Measurements from ENCODE around the gene NID1. TPM values are rescaled to one million over a fixed set of nuclear protein-coding genes. Genes with fewer than 3 reads are reported as not detected.

NID1 gene
- total and polyA plus RNA-seq, 2 donors (not counting 3 experiments of a cell fraction or from before 2014, with no cell fraction given) = 87.0 to 109 TPM

DNA sequence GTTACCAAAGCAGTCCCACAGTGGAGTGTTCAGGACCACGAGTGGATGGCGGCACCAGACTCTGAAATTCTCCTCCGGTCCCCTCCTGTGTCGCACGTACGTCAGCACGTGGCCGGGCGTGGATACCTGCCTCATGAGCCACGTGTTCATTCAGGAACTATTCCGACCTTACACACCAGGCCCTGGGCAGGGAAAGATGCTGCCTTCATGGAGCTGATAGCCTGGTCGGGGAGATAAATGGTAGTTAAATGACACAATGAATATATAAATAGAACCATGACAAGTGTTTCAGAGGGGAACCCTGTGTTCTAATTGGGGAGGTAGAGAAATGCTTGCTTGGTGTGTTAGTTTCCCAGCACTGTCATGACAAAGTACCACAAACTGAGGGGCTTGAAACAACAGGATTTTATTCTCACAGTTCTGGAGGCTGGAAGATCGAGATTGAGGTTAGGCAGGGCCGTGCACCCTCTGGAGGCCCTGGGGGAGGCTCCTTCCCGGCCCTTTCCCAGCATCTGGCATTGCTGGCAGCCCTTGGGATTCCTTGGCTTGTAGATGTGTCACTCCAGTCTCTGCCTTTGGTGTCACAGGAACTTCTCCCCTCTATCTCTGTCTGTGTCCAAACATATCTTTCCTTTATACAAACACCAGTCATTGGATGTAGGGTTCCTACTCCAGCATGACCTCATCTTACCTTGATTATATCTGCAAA is 48.6 kb upstream of the NID1 start:
- TF ChIP-seq EZH2 (IDR thresholded peaks at IDR 0.05; ENCODE audit: borderline replicate concordance, low read depth, low read length, severe bottlenecking) (no peak), FOS (IDR thresholded peaks at IDR 0.05; ENCODE audit: borderline replicate concordance, insufficient read depth, low read length) (no peak), JUN (IDR thresholded peaks at IDR 0.05; ENCODE audit: borderline replicate concordance, insufficient read depth, insufficient read length, low read depth) (no peak), GATA2 (IDR thresholded peaks at IDR 0.05; ENCODE audit: insufficient read depth, insufficient read length, low read depth, low read length) (no peak), MYC (IDR thresholded peaks at IDR 0.05; ENCODE audit: low read depth, low read length) (no peak), MAX (IDR thresholded peaks at IDR 0.05; ENCODE audit: insufficient read depth, insufficient read length) (no peak), POLR2A (IDR thresholded peaks at IDR 0.05; ENCODE audit: low read depth, low read length) (no peak), POLR2AphosphoS5 (IDR thresholded peaks at IDR 0.05; ENCODE audit: insufficient read depth, low read depth, low read length) (no peak)
- TF ChIP-seq, protein P1, sequence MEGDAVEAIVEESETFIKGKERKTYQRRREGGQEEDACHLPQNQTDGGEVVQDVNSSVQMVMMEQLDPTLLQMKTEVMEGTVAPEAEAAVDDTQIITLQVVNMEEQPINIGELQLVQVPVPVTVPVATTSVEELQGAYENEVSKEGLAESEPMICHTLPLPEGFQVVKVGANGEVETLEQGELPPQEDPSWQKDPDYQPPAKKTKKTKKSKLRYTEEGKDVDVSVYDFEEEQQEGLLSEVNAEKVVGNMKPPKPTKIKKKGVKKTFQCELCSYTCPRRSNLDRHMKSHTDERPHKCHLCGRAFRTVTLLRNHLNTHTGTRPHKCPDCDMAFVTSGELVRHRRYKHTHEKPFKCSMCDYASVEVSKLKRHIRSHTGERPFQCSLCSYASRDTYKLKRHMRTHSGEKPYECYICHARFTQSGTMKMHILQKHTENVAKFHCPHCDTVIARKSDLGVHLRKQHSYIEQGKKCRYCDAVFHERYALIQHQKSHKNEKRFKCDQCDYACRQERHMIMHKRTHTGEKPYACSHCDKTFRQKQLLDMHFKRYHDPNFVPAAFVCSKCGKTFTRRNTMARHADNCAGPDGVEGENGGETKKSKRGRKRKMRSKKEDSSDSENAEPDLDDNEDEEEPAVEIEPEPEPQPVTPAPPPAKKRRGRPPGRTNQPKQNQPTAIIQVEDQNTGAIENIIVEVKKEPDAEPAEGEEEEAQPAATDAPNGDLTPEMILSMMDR (IDR thresholded peaks at IDR 0.05; ENCODE audit: extremely low read depth in 1 of 2, insufficient read depth in 1 of 2, low read depth in 1 of 2, low read length in 2 of 2) = no peak
- Histone ChIP-seq H4K20me1 (replicated peaks; ENCODE audit: control insufficient read depth, extremely low read depth, insufficient read depth, low read length) (no peaks in the 10 kb centered on the region), H3K9me1 (replicated peaks; ENCODE audit: control insufficient read depth, extremely low read depth, insufficient read depth, low read length) (no peaks in the 10 kb centered on the region), H2AFZ (ENCODE audit: low read depth, low read length) (no peak overlapping the region), H3K79me2 (ENCODE audit: control insufficient read depth, insufficient read depth, low read length) (no peaks in the 10 kb centered on the region), H3K4me2 (ENCODE audit: insufficient read depth, low read length) (no peak overlapping the region), H3K9ac (replicated peaks; ENCODE audit: extremely low read depth, insufficient read depth, low read length) (no peak overlapping the region), H3K9me3 (replicated peaks; ENCODE audit: control insufficient read depth, insufficient read depth, low read length) (no peaks in the 10 kb centered on the region), H3K27ac (ENCODE audit: insufficient read depth, low read depth, low read length) (no peak overlapping the region), H3K4me1 (ENCODE audit: control insufficient read depth, extremely low read depth, insufficient read depth, low read length) (no peaks in the 10 kb centered on the region), H3K36me3 (ENCODE audit: control insufficient read depth in 2 of 2, extremely low read depth in 1 of 2, insufficient read depth in 2 of 2, low read length in 2 of 2) (no peaks in the 10 kb centered on the region), H3K4me3 (replicated peaks in 1 of 3; ENCODE audit: insufficient read depth in 1 of 3, low read depth in 1 of 3, low read length in 3 of 3) (no peak overlapping the region), H3K27me3 (ENCODE audit: control insufficient read depth in 2 of 2, insufficient read depth in 2 of 2, low read length in 2 of 2) (no peaks in the 10 kb centered on the region)
- DNase-seq (ENCODE audit: low read depth, low spot score) (no peak), FAIRE-seq (no peak)
- POLR2A ChIA-PET = no interaction called here
- no TSS peak for BruUV-seq (replicated peaks)
- dilution Hi-C loops (cut with MboI; ENCODE audit: extremely low pct_ligation_motif_present, low sequenced_read_pairs) (no loop called here), intact Hi-C loops (cut with micrococcal nuclease) (no loop called here)
- CTCF ChIA-PET = no interaction called here

All from endothelial cell of umbilical vein (primary cell).